Measurements from ENCODE around the gene DUSP2. TPM values are rescaled to one million over a fixed set of nuclear protein-coding genes. Genes with fewer than 3 reads are reported as not detected.

The DUSP2 gene
- total and polyA plus RNA-seq, 8 donors: 0.32 to 3.1 (median 1.3) TPM

GRCh38 chr2:96118698-96119388 is 26.4 kb downstream of the DUSP2 start:
- WGBS, 2 donors: 75 to 90% methylated on average over 13 of the region's 13 CpGs
- Histone ChIP-seq H3K9me3 (no peaks in the 10 kb centered on the region), H3K27ac (no peak overlapping the region), H3K4me1 (peaks cover 0 to 5% (median 4%) of the 10 kb centered on the region in 3 donors), H3K36me3 (no peaks in the 10 kb centered on the region), H3K4me3 (no peak overlapping the region), H3K27me3 (no peaks in the 10 kb centered on the region)
- FAIRE-seq (no peak), ATAC-seq (no peak), DNase-seq (peak in 2 of 6 donors; percentile 27 to 49)
- TF ChIP-seq CTCF (IDR thresholded peaks at IDR 0.05): no peak
- intact Hi-C loops (cut with DNase I): no loop called here

DNA sequence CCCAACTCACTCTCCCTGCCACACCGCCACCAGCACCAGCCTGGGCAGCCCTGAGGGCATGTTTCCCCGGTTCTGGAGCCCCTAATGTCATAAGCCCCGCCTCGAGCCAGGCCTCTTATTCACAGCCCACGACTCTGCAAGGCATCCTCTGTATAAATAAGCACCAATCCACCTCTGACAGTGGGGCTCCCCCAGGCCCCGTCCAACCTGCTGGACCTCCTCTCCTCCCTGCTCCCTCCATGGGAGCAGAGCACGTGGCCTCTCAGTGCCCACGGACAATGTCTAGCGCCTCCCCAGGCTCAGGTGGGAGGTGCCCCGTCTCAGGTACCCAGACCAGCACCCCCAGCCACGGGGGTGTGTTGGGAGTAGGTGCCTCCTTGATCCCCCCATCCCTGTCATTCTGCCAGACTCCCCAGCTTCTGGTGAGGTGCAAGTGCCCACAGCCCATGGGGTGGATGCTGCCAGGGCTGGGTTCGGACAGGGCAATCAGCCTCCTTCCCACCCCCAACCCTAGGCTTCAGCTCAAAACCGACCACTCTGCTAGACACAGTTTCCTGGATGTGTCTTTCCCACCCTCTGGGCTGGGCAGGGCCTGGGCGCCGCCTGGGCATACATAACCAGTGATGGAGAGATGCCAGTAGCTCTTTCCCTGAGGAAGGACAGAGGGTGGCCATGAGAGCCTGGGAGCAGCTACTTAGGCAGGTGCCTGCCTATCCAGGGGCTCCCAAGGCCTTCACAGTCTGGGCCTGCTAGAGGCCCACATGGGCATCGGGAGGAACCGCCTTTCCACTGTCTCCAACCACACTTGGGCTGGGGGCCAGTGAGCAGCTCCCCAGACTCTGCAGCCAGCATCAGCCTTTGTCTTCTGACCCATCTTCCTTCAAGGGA is 27.3 kb downstream of the DUSP2 start:
- WGBS, 2 donors: 38 to 45% methylated on average over 17 of the region's 17 CpGs
- no peak overlapping the region for H3K27ac ChIP-seq
- no peak for ATAC-seq
- H3K9me3 ChIP-seq: no peaks in the 10 kb centered on the region
- H3K36me3 ChIP-seq: no peaks in the 10 kb centered on the region
- no peak for FAIRE-seq
- no peak overlapping the region for H3K4me3 ChIP-seq
- H3K4me1 ChIP-seq: peaks cover 0 to 5% (median 4%) of the 10 kb centered on the region in 3 donors
- no peaks in the 10 kb centered on the region for H3K27me3 ChIP-seq
- TF ChIP-seq CTCF (IDR thresholded peaks at IDR 0.05): no peak
- DNase-seq: peak in 3 of 6 donors; percentile 36 to 63 (median 52)
- intact Hi-C loops (cut with DNase I): no loop called here

- FAIRE-seq: no peak
- Histone ChIP-seq H3K27ac (peak overlapping the region in 1 of 4 donors; percentile 53), H3K27me3 (no peaks in the 10 kb centered on the region), H3K4me1 (peaks cover 0 to 5% (median 4%) of the 10 kb centered on the region in 3 donors), H3K4me3 (peak overlapping the region; percentile 35 to 69 (median 60)), H3K9me3 (no peaks in the 10 kb centered on the region), H3K36me3 (no peaks in the 10 kb centered on the region)
- 2% methylated on average over 27 to 62 of the region's 62 CpGs for WGBS, 2 donors
- peak; percentile 76 to 93 (median 85) for TF ChIP-seq CTCF (IDR thresholded peaks at IDR 0.05)
- ATAC-seq: peak; percentile 89 to 93 (median 90)
- peak; percentile 30 to 90 (median 63) for DNase-seq
- intact Hi-C loops (cut with DNase I): no loop called here
These were observed 28.2 kb downstream of the DUSP2 start for GRCh38 chr2:96116879-96117533.

DNA sequence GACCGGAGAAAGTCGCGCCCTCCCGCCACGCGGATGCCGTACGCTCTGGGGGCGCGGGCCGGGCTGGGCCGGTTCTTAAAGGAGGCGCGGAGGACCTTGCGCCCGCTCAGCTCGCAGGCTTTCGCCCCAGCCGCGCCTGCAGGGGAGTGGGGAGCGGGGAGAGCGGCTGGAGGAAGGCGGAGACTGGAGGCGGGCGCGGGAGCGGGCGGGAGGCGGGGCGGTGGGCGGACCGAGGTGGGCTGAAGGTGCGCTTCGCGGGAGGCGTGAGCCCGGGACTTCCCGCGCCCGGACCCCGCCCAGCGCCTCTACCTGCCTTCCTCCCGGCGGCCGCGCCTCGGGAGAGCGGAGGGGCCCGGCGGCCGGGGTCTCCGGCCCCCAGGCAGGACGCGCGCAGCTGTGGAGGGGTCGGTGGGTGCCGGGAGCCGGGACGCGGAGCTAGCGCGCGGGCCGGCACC is 28.8 kb downstream of the DUSP2 start, which contains the start of gene ADRA2B:
Gene ADRA2B, minus strand, starts transcription at position 148 of the 455 bp plus-strand sequence. CDS start 422 bp downstream, outside the sequence.
- ATAC-seq (peak; percentile 85 to 92 (median 90)), DNase-seq (peak; percentile 82 to 92 (median 86)), FAIRE-seq (no peak)
- peak within 1 kb of the TSS in 1 of 4 donors; percentile 53 for H3K27ac ChIP-seq
- WGBS, 2 donors: 0 to 1% methylated on average over 20 to 64 of the region's 64 CpGs
- peaks cover 0 to 5% (median 4%) of the 10 kb centered on the region in 3 donors for H3K4me1 ChIP-seq
- intact Hi-C loops (cut with DNase I): no loop called here
- no peaks in the 10 kb centered on the region for H3K36me3 ChIP-seq
- no peak for TF ChIP-seq CTCF (IDR thresholded peaks at IDR 0.05)
- no peaks in the 10 kb centered on the region for H3K9me3 ChIP-seq
- no peaks in the 10 kb centered on the region for H3K27me3 ChIP-seq
- peak within 1 kb of the TSS; percentile 35 to 69 (median 60) for H3K4me3 ChIP-seq

All from pancreas (tissue), 10 donors.